HFFc6 (cell line): ENCODE measurements around the gene TBC1D5. TPM values are rescaled to one million over a fixed set of nuclear protein-coding genes. Genes with fewer than 3 reads are reported as not detected.
A peak's percentile ranks its signal among the peaks of the same experiment; 100 is the strongest.

Experiments used
- DNase-seq: peaks from one replicate; pipeline ENCODE4 v3.0.0-alpha.2; 2018
- H3K27ac Mint-ChIP-seq: 2 replicates; pipeline ENCODE4 v1.8.0; 2020; ENCODE audit warnings: mild to moderate bottlenecking, mixed read lengths
- H3K27me3 Mint-ChIP-seq: 2 replicates; pipeline ENCODE4 v1.8.0; 2021; ENCODE audit warnings: mild to moderate bottlenecking, moderate library complexity, mixed read lengths; ENCODE audit not compliant: insufficient read depth
- H3K36me3 Mint-ChIP-seq: 2 replicates; pipeline ENCODE4 v1.8.0; 2021; ENCODE audit warnings: low read depth, mixed read lengths
- H3K4me1 Mint-ChIP-seq: 2 replicates; pipeline ENCODE4 v1.8.0; 2020; ENCODE audit warnings: low read depth, mixed read lengths
- H3K4me3 Mint-ChIP-seq: 2 replicates; pipeline ENCODE4 v1.8.0; 2020; ENCODE audit warnings: mild to moderate bottlenecking, moderate library complexity, mixed read lengths
- H3K9me3 Mint-ChIP-seq: 2 replicates; pipeline ENCODE4 v1.8.0; 2020; ENCODE audit warnings: mild to moderate bottlenecking, mixed read lengths
- total RNA-seq, 6 experiments: library from RNA; stranded (reverse); fragmentation: NEBNext Ultra II Directional; extraction: Animal tissue kit (Norgen Biotek cat#: 25700); gene quantifications; 2 replicates in 1 of 6; 3 replicates in 5 of 6; pipeline ENCODE4 v1.2.3, GENCODE V29; 2021
- TF ChIP-seq, protein P1 (sequence below): fragments of 200-600 bp; sonication (generic); IDR thresholded peaks from 2 replicates; pipeline ENCODE4 v1.5.0; 2021; ENCODE audit warnings: antibody characterized with exemption, mild to moderate bottlenecking

TBC1D5 gene
- total RNA-seq, 6 experiments from 2014 or later, result 37.2 to 46.0 (median 40.1) TPM

DNA sequence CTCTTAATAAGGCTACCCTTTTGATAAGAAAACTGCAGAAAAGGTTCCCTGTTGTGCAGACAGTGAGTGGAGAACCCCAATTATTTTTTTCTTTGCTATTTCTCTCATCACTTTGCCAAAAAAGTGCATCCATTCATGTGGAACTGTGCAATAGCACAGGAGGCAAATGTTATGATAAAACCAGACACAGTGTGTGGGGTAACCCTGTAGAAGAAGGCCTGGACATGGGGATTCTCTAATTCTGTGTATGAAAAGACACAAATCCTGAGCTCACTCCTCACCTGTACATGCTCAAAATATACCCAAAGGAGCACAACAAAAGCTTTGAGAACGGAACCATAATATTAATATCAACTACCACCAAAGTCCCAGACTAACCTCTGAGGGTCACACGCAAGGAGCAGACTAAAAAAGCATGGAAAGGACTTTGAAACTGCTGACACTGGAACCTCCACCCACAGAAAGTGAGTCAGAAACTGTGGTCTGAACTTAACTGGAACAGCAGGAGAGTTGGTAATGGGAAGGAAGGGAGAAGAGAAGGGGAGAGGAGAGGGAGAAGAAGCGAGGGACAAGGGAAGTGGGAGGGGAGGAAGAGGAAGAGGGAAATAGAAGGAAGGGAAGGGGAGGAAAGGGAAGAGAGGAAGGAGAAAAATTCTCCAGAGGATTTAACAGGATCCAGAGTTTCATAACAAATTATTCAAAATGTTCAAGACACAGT lies 299.9 kb downstream of the TBC1D5 start:
- Mint-ChIP-seq H3K9me3 (no peaks in the 10 kb centered on the region), H3K4me1 (no peaks in the 10 kb centered on the region), H3K27ac (no peak overlapping the region), H3K27me3 (no peaks in the 10 kb centered on the region), H3K4me3 (no peak overlapping the region), H3K36me3 (peaks cover 9% of the 10 kb centered on the region; the same call in 1 of the 2 replicates)
- TF ChIP-seq, protein P1, sequence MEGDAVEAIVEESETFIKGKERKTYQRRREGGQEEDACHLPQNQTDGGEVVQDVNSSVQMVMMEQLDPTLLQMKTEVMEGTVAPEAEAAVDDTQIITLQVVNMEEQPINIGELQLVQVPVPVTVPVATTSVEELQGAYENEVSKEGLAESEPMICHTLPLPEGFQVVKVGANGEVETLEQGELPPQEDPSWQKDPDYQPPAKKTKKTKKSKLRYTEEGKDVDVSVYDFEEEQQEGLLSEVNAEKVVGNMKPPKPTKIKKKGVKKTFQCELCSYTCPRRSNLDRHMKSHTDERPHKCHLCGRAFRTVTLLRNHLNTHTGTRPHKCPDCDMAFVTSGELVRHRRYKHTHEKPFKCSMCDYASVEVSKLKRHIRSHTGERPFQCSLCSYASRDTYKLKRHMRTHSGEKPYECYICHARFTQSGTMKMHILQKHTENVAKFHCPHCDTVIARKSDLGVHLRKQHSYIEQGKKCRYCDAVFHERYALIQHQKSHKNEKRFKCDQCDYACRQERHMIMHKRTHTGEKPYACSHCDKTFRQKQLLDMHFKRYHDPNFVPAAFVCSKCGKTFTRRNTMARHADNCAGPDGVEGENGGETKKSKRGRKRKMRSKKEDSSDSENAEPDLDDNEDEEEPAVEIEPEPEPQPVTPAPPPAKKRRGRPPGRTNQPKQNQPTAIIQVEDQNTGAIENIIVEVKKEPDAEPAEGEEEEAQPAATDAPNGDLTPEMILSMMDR, result no peak
- DNase-seq, result no peak

DNA sequence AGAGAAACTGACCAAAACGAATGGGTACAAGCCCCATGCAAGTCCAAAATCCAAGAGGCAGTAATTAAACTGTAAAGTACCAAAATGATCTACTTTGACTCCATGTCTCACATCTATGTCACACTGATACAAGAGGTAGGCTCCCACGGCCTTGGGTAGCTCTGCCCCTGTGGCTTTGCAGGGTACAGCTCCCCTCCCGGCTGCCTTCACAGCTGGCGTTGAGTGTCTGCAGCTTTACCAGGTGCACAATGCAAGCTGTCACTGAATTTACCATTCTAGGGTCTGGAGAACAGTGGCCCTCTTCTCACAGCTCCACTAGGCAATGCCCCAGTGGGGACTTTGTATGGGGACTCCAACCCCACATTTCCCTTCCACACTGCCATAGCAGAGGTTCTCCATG lies 308.6 kb downstream of the TBC1D5 start:
- no peak for DNase-seq
- no peaks in the 10 kb centered on the region for H3K9me3 Mint-ChIP-seq
- H3K27ac Mint-ChIP-seq, result no peak overlapping the region
- TF ChIP-seq, protein P1, result no peak
- H3K36me3 Mint-ChIP-seq, result peaks cover 8% of the 10 kb centered on the region; the same call in 1 of the 2 replicates
- no peak overlapping the region for H3K4me3 Mint-ChIP-seq
- no peaks in the 10 kb centered on the region; the same call in 1 of the 2 replicates for H3K27me3 Mint-ChIP-seq
- H3K4me1 Mint-ChIP-seq, result peaks cover 22% of the 10 kb centered on the region

DNA sequence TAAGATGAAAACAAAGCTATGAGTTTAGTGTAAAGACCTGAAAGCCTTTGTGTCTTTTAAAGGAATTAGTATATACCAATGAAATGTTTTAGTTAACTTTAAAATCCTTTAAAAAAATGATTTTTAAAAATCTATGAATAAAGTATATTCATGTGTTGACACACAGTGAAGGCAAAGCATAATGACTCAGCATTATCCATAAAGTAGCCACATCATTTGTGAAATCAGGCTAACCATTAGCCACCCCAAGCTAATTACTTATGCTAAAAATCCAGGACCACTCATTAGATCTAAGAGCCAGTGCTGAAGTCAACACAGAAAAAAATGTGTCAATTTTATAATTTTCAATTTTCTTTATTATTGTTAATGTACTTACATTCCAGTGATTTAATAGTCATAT lies 310.2 kb downstream of the TBC1D5 start:
- peak overlapping the region; percentile 71 for H3K27ac Mint-ChIP-seq
- no peak overlapping the region for H3K4me3 Mint-ChIP-seq
- no peaks in the 10 kb centered on the region; the same call in 1 of the 2 replicates for H3K27me3 Mint-ChIP-seq
- no peak for DNase-seq
- TF ChIP-seq, protein P1, result no peak
- 0 out of 2 replicates have a peak, but pooled peaks cover 3% of the 10 kb centered on the region for H3K36me3 Mint-ChIP-seq
- no peaks in the 10 kb centered on the region for H3K9me3 Mint-ChIP-seq
- H3K4me1 Mint-ChIP-seq, result peaks cover 22% of the 10 kb centered on the region

DNA sequence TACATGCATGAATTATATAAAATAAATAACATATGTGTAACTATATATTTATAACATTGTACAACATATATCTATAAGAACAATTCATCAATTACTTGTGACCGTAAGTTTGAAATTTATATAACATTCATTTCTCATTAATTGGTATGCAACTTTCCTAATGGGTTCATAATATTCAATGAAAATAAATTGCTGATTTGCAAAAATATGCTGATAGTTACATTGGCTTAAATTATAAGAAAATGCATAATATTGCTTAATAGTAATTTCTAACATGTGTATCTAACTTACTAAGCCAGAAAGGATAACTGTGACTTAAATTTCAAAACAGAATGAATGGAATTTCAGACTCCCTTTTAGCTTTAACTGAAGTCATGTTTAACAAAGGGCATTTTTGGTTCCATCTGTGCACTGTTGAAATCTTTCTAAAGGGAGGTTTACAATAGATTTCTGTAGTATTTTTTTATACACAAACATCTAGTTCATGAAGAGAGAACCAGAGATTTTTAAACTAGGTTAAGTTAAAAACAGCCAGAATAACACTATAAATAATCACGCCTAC lies 310.9 kb downstream of the TBC1D5 start:
- Mint-ChIP-seq H3K9me3 (no peaks in the 10 kb centered on the region), H3K36me3 (0 out of 2 replicates have a peak, but pooled peaks cover 3% of the 10 kb centered on the region), H3K27me3 (no peaks in the 10 kb centered on the region; the same call in 1 of the 2 replicates), H3K4me3 (no peak overlapping the region), H3K27ac (peak overlapping the region; percentile 71), H3K4me1 (peaks cover 22% of the 10 kb centered on the region)
- DNase-seq, result no peak
- TF ChIP-seq, protein P1, result no peak

DNA sequence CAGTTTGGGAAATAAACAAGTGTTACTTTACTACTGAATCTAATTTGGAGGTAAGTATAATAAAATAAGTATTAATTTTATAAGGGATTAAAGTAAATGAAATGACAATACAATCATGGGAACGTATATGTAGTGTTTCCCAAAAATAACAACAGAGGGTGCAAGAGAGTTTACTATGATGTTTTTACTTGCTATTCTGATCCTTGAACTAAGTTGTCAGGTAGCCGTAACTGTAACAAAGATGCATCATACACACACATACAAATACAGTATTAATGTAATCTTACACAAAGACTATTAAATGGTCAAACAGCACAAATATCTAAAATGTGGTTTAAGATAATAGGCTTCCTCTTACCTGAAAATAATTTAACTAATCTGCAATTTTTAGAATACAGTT lies 311.4 kb downstream of the TBC1D5 start:
- no peaks in the 10 kb centered on the region; the same call in 1 of the 2 replicates for H3K27me3 Mint-ChIP-seq
- H3K27ac Mint-ChIP-seq, result no peak overlapping the region
- 0 out of 2 replicates have a peak, but pooled peaks cover 3% of the 10 kb centered on the region for H3K36me3 Mint-ChIP-seq
- H3K4me1 Mint-ChIP-seq, result peaks cover 22% of the 10 kb centered on the region
- peak; percentile 46 for DNase-seq
- no peaks in the 10 kb centered on the region for H3K9me3 Mint-ChIP-seq
- TF ChIP-seq, protein P1, result peak; percentile 73
- H3K4me3 Mint-ChIP-seq, result no peak overlapping the region
